Astrocyte (in vitro differentiated cells and primary cell): ENCODE results near the gene CCRL2. TPM values are rescaled to one million over a fixed set of nuclear protein-coding genes. Genes with fewer than 3 reads are reported as not detected.

Experiments
- DNase-seq: peaks from one replicate; pipeline ENCODE4 v3.0.0-alpha.2; 2010; ENCODE audit warnings: low read depth
- FAIRE-seq: peaks from 2 replicates; lab custom pipeline; 2011; peaks lifted over from hg19 to GRCh38; lab: Jason Lieb, UNC
- H2AFZ ChIP-seq: 2 replicates; pipeline ENCODE4 v1.6.0; 2012; ENCODE audit warnings: low read depth, low read length, inconsistent platforms
- H3K27ac ChIP-seq: 2 replicates; pipeline ENCODE4 v1.5.1; 2011; ENCODE audit warnings: low read depth, low read length, inconsistent platforms
- H3K27me3 ChIP-seq: 2 replicates; pipeline ENCODE4 v1.6.0; 2011; ENCODE audit warnings: low read length, inconsistent platforms; ENCODE audit not compliant: insufficient read depth
- H3K36me3 ChIP-seq: 2 replicates; pipeline ENCODE4 v1.5.1; 2011; ENCODE audit warnings: low read length, inconsistent platforms; ENCODE audit not compliant: insufficient read depth
- H3K4me1 ChIP-seq: 2 replicates; pipeline ENCODE4 v1.5.1; 2011; ENCODE audit warnings: low read length, inconsistent platforms; ENCODE audit not compliant: insufficient read depth
- H3K4me2 ChIP-seq: 2 replicates; pipeline ENCODE4 v1.6.0; 2012; ENCODE audit warnings: low read length, inconsistent platforms
- H3K4me3 ChIP-seq: 2 replicates; pipeline ENCODE4 v1.5.1; 2011; ENCODE audit warnings: low read depth, mild to moderate bottlenecking, low read length, inconsistent platforms; ENCODE audit not compliant: insufficient read depth
- H3K79me2 ChIP-seq: 2 replicates; pipeline ENCODE4 v1.6.0; 2012; ENCODE audit warnings: mild to moderate bottlenecking, low read length, inconsistent platforms; ENCODE audit not compliant: insufficient read depth
- H3K9ac ChIP-seq: 2 replicates; pipeline ENCODE4 v1.6.0; 2012; ENCODE audit warnings: mild to moderate bottlenecking, low read length, inconsistent platforms
- H3K9me3 ChIP-seq: 2 replicates; pipeline ENCODE4 v1.5.1; 2012; ENCODE audit warnings: low read depth, mild to moderate bottlenecking, low read length, inconsistent platforms; ENCODE audit not compliant: insufficient read depth
- H4K20me1 ChIP-seq: 2 replicates; pipeline ENCODE4 v1.6.0; 2012; ENCODE audit warnings: low read length, inconsistent platforms; ENCODE audit not compliant: insufficient read depth
- H3K27ac Mint-ChIP-seq: one replicate; pipeline ENCODE4 v1.8.0; 2021; ENCODE audit warnings: mild to moderate bottlenecking, mixed read lengths; ENCODE audit not compliant: unreplicated experiment
- H3K27me3 Mint-ChIP-seq: one replicate; pipeline ENCODE4 v1.8.0; 2021; ENCODE audit warnings: low read depth, mixed read lengths; ENCODE audit not compliant: unreplicated experiment
- H3K36me3 Mint-ChIP-seq: one replicate; pipeline ENCODE4 v1.8.0; 2021; ENCODE audit warnings: low read depth, mixed read lengths; ENCODE audit not compliant: unreplicated experiment
- H3K4me1 Mint-ChIP-seq: one replicate; pipeline ENCODE4 v1.8.0; 2021; ENCODE audit warnings: low read depth, mixed read lengths; ENCODE audit not compliant: unreplicated experiment
- H3K4me3 Mint-ChIP-seq: one replicate; pipeline ENCODE4 v1.8.0; 2021; ENCODE audit warnings: mild to moderate bottlenecking, moderate library complexity, mixed read lengths; ENCODE audit not compliant: unreplicated experiment
- H3K9me3 Mint-ChIP-seq: one replicate; pipeline ENCODE4 v1.8.0; 2021; ENCODE audit warnings: mild to moderate bottlenecking, mixed read lengths; ENCODE audit not compliant: unreplicated experiment
- CTCF ChIP-seq: IDR thresholded peaks from 2 replicates; pipeline ENCODE4 v1.5.1; 2011; ENCODE audit warnings: low read depth, mild to moderate bottlenecking, inconsistent platforms, low read length, moderate library complexity; ENCODE audit not compliant: insufficient read depth
- EZH2 ChIP-seq: IDR thresholded peaks from 2 replicates; pipeline ENCODE4 v1.6.1; 2012; ENCODE audit warnings: mild to moderate bottlenecking, low read length, inconsistent platforms; ENCODE audit not compliant: insufficient read depth
- total RNA-seq: library from RNA; stranded (reverse); gene quantifications from 2 replicates; pipeline ENCODE4 v1.2.1, GENCODE V29; 2021

CCRL2 gene
- total RNA-seq, 1 donor from 2014 or later = not detected

DNA sequence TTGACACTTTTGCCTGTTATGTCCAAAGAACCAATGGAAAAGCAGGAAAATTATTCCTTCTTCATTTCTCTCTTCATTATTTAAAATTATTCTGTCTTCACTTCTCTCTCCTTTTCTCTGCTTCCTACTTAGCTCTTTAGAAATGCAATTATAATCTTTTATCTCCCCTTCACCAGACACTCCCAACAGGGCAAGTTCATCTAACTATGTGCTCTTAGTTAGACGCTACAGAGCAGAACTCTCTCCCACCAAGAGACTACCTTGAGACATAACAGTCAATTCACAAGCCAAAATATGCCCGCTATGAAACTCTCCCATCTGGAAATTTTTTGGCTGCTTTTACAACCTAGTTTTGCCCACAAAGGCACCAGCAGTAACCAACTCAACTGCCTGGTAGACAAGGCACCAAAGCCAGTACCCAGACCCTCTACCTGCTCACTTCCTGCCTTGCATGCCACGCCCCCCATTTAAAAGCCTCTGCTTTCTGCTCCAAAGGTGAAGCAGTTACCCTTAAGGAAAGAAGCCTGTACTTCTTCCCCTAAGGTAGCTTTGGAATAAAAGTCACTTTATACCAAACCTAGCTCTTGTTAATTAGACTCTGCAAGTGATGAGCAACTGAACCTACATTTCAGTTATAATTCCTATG lies 28.1 kb downstream of the CCRL2 start:
- Mint-ChIP-seq H3K36me3 (peaks cover 4% of the 10 kb centered on the region), H3K27ac (no peak overlapping the region), H3K4me1 (no peaks in the 10 kb centered on the region), H3K27me3 (no peaks in the 10 kb centered on the region), H3K4me3 (no peak overlapping the region), H3K9me3 (peaks cover 12% of the 10 kb centered on the region)
- Histone ChIP-seq H3K4me3 (no peak overlapping the region), H2AFZ (no peak overlapping the region), H3K36me3 (no peaks in the 10 kb centered on the region), H3K4me2 (no peak overlapping the region), H3K27ac (no peak overlapping the region), H3K9me3 (no peaks in the 10 kb centered on the region), H3K9ac (no peak overlapping the region), H4K20me1 (no peaks in the 10 kb centered on the region), H3K4me1 (no peaks in the 10 kb centered on the region), H3K27me3 (no peaks in the 10 kb centered on the region), H3K79me2 (no peaks in the 10 kb centered on the region)
- TF ChIP-seq CTCF = no peak
- TF ChIP-seq EZH2 = no peak
- FAIRE-seq (no peak), DNase-seq (no peak)

DNA sequence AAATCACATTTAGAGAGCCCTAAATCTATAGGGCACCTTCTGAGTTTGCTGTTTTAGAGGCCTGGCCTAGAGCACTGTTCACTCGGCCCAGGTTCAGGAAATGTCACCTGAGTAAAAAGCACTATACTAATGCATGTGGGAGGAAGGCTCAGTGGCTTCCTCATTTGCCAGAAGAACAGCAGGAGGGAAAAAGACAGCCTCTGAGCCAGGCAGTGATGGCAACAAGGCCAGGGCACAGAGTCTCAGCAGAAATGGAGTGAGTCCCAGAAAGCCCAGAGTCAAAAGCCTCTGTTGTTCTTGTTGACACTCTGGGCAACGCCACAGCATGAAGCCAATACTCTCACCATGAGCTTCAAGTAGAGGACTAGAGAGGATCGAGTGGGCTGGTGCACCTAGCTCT lies 31.8 kb downstream of the CCRL2 start:
- H2AFZ ChIP-seq = no peak overlapping the region
- H3K4me1 Mint-ChIP-seq = peaks cover 10% of the 10 kb centered on the region
- no peaks in the 10 kb centered on the region for H3K36me3 Mint-ChIP-seq

More for the DNA sequence above, 31.8 kb downstream of the CCRL2 start:
- TF ChIP-seq EZH2 (no peak), CTCF (no peak)
- H3K4me1 ChIP-seq = no peaks in the 10 kb centered on the region
- no peak for FAIRE-seq
- Mint-ChIP-seq H3K4me3 (no peak overlapping the region), H3K27ac (no peak overlapping the region), H3K27me3 (no peaks in the 10 kb centered on the region), H3K9me3 (peaks cover 3% of the 10 kb centered on the region)
- H3K36me3 ChIP-seq = no peaks in the 10 kb centered on the region
- no peaks in the 10 kb centered on the region for H4K20me1 ChIP-seq
- no peak overlapping the region for H3K27ac ChIP-seq
- H3K9ac ChIP-seq = no peak overlapping the region
- H3K27me3 ChIP-seq = peaks cover 6% of the 10 kb centered on the region
- no peaks in the 10 kb centered on the region for H3K79me2 ChIP-seq
- DNase-seq = no peak
- H3K4me2 ChIP-seq = no peak overlapping the region
- no peak overlapping the region for H3K4me3 ChIP-seq
- H3K9me3 ChIP-seq = no peaks in the 10 kb centered on the region
